Stimulated activated CD4-positive, alpha-beta T cell treated with anti-CD3 and anti-CD28 coated beads, Interleukin-15, amount 100 ng/mL, for 48 hours (primary cell): ENCODE measurements around the gene PCGF2.
A peak's percentile ranks its signal among the peaks of the same experiment; 100 is the strongest.

Source experiments
- DNase-seq, 2 donors: peaks; one replicate each; pipeline ENCODE4 v3.0.0-alpha.2; 2020; ENCODE audit warnings: low read depth in 2 of 2

PCGF2 gene

DNA sequence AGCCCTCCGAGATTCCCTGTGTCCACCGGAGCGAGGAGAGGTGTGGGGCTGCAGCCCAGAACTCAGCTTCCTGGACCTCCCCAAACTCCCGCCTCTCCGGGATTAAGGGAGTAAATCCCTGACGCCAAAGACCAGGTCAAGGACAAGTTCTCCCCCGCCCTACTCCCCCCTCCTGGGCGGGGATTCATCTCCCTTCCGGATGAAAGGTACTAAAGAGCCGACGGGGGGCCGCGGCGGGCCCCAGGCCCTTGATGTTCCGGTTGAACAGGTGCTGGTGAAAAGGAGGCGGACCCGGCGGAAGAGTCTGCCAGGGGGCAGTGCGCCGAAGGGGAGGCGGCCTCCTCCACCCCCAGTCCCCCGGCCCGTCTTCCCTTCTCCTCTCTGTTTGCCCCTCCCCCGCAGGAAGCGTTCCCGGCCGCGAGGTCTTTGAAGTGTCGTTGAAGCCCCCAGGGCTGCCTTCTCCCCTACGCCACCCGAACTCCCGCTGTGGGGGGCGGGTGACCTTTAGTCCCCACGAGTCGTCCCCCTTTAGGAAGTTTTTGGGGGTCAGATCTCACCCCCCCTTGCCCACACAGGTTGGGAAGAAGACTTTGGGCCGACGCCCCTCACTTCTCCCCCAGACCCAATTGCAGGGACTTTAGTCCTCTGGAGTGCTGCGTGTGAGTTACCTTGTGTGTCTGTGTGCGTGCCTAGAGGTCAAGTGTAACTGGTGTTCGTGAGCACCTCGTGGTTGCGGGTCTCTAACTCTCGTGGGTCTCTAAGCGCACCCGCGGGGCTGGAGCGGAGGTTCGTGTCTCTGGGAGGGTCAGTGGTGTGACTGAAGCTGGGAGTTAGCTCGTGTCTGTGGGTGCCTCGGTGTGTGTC is 44.2 kb downstream of the PCGF2 start:
- DNase-seq = peak; percentile 81 to 84

DNA sequence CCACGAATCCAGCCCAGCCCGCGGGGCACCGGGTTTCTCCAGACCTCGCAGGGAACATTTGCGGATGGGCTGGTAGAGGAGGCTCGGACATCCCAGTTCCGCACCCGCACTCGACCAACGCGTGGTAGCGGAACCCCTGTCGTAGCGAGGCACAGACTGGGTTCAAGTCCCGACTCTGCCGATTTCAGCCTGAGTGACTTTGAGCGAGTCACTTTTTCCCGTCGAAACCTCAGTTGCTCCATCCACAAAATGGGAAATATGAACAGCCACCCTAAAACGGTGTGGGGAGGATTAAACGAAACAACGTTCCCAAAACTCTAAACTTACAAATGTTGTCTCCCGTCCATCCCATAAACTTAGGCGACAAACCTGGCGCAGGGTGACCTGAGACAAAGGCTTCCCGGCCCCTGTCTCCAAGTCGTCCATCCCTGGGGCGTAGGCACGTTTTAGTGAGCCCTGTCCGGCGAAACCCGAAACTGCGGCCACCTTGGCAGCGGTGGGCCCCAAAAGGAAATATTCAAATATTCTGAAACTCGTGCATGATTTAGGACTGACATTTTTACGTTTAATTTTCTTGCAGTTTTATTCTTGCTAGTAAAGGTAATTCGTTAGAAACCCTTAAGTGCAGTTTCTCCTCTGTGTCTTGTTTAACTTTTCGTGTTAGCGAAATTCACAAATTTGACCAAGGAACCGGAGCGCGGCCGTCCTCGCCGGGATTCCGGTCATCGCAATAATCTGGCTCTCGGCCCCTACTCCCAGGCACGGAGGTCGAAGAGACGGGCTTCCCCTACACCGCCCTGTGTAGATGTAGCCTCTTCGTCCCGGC is 45.0 kb downstream of the PCGF2 start:
- DNase-seq = no peak

DNA sequence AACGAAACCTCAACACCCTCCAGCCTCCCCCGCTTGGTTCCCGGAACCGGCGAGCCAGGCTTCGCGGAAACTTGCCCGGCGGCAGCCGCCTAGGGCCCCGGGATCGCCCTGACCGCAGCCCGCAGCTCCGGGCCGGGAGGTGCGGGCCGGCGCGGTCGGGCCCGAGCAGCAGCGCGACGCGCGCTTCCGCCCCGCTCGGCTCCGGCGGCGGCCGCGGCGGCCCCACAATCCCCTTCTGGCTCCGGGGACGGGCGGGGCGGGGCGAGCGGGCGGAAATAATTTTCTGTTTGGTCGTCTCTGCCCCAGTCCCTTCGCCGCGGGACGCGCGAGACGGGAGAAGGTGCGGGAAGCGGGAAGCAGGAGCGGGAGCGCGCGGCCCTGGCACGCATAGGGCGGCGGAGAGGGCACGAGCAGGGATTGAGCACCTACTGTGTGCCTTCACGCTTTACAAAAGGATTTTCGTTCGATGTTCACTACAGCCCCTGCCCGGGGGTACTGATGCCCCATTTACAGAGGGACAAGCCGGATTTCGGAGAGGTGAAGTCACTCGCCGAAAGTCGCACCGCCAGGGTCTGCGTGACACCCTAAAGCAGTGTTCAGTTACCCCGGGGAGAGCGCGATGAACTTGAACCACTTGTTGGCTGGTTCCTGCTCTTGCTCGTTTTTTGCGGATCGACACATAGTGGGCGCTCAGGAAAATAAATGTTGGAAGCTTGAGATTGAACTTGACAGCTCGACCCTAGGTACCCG is 45.8 kb downstream of the PCGF2 start:
- peak; percentile 71 to 75 for DNase-seq

DNA sequence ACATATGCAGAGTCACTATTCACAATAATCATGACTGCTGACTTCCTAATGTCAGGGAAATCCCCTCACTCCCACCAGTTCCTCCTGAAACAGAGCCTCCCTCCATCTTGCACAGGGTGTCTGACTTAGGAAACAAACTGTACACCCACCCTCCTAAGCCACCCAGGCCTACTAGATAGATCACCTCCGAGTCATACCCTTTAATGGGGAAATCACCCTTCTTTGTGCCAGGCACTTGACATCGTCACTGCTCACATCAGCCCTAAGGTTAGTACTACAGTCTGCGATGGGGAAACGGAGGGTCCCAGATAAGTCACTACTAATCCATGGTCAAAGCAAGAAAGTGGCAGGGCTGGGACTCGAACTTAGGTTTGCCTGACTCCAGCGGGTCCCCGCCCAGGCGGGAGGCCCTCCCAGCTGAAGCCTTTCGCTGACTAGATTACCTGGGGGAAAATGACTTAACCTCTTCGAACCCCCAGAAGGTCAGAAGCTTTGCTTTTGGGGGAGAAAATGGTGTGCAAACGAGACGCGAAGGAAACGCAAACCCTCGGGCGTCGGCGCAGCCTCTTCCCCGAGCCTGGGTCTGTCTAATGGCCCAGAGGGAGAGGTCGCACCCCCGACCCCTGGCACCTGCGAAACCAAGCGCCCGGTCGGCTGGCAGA is 46.5 kb downstream of the PCGF2 start:
- DNase-seq = peak; percentile 85

DNA sequence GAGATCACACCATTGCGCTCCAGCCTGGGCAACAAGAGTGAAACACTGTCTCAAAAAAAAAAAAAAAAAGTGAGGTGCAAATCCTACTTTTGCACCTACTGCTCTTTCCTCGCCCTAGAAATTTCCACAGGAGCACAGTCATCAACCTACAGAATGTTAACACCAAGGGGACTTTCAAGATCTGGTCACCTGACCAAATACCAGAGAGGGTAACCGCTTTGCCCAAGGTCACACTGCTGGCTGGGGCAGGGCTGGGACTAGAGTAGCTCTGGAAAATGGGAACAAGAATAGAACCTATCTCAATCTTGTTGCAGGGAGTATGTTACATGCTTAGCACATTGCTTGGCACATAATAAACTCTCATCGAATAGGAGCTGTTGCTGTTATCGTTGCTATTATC is 49.4 kb downstream of the PCGF2 start:
- no peak for DNase-seq

DNA sequence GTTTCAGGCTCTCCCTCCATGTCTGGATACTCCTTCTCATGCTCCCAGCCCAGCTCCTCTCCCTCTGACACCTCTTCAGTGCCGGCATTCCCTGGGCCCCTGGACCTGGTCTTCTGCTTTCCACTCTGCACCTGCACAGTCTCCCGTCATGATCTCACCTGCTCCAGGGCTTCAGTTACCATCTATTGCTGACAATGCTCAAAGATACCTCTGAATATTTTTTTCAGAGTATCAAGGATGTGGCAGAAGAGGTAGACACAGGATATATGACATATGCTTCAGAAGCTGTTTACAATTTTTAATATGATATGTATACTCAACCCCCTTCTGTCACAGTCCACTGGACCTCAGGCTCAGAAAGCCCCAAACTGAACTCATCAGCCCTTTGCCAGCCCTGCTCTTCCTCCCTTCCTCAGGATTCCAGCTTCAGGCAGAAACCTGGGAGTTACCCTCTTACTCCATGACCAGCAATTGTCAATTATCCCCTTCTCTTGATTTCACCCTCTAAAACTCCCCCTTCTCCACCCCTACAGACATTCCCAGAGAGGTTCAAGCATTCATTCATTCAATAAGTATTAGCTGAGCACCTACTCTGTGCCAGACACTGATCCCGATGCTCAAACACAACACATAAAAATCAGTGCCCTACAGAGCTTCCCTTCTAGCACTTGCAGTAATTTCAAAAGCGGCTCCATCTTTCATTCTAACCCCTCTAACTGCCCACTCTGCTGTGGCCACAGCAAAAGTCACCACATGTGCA is 50.9 kb downstream of the PCGF2 start:
- DNase-seq = no peak

DNA sequence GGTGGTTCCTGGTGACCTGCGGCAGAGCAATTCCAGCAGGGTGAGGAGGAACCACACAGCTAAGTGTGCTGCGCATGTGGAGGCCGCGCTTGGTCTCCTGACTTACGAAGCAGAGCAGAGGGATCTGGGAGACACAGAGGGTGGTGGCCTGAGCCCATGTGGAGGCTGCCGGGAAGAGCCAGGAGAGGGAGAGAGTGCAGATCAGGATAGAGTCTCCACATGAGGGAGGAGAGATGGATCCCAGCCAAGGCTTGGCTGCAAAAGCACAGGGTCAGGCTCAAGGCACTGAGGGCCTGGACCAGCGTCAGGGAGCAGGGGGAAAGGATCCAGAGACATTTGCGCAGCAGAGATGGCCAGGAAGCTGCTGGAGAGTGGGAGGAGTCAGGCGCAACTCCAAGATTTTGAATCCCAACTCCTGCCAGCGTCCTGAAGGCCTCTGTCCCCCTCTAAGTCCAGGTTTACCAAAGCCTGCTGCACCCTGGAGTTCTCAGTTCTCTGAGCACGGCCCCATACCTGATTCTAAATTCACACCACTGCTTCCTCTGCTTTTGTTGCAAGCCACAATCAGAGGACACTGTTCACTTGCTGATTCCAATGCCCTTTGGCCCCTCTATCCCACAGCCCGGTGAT is 54.3 kb downstream of the PCGF2 start:
- no peak for DNase-seq

DNA sequence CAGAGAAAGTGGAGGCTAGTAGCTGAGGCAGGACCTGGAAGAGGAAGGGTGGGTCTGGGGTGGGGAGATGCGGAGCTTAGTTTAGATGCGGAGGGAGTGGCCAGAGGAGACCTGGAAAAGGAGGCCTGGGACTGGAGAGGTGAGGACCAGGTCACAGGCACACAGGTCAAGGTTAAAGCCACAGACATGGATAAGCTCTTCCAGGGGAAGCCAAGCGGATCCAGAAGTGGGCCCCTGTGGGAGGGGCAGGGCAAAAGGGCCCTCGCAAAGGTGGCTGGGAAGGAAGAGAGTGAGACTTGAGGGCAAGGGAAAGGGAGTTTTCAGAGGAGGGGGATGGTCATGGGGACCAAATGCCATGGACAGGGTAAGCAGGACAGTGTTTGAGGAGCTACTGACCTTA is 57.0 kb downstream of the PCGF2 start:
- no peak for DNase-seq

DNA sequence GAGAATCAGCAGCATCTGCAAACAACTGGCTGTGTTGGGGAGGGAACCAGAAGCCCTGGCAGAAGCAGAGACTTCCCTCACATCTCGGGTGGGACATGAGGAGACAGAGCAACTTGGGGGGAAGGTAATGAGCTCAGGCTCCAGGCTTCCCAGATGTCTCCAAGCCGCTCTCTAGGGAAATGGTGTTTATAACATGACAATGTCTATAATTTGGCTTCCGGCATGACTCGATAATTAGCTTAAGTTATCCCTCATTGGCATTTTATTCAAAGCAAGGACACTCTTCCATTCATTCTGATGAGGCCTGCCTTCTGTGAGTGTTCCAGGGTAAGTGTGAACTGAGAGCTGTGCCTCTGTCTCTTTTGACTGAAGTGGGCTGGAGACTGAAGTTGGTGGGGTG is 57.8 kb downstream of the PCGF2 start:
- no peak for DNase-seq

DNA sequence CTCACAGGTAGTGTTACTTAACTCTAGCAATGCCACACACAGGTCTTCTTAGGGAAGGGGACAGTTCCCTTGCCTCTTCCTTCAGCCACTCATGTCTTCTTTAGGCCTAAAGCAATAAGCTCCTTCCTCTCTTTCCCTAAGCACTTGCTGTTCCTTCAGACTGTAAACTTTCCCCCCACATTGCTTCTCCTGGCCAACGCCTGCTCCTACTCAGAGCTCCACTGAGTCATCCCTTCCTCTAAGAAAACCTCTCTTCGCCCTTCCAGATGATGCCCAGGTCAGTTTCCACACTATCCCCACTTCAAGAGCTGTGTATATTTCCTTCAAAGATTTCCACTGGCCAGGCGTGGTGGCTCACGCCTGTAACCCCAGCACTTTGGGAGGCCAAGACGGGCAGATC is 60.9 kb downstream of the PCGF2 start:
- DNase-seq = no peak

DNA sequence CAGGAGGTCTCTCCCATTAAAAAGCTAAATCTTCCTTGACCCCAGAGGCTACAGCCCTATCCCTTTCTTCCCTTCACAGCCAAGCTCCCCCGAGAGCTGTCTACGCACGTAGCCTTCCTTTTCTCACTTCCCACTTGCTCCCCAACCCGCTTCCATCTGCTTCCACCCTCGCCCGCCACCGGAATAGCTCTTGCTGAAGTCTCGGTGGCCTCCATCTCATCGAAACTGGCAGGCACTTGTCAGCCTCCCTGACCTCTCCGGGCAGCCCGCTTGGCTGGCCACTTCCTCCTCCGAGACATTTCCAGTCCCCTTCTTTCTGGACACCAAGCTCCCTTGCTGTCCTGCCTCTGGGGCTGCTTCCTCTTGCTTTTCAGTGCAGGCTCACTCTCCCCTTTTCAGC is 62.6 kb downstream of the PCGF2 start:
- no peak for DNase-seq
